ENCODE data around the gene LRRC74A. TPM values are rescaled to one million over a fixed set of nuclear protein-coding genes. Genes with fewer than 3 reads are reported as not detected.

Gene LRRC74A
- total RNA-seq, 1 experiment from 2014 or later: not detected

GRCh38 chr14:76868454-76869170 is 42.4 kb downstream of the LRRC74A start:
- peaks cover 55% of the 10 kb centered on the region for H3K27me3 Mint-ChIP-seq (ENCODE audit: unreplicated experiment)
- H3K4me1 Mint-ChIP-seq (ENCODE audit: low read depth, unreplicated experiment): peaks cover 10% of the 10 kb centered on the region
- H3K9me3 Mint-ChIP-seq (ENCODE audit: low read depth, unreplicated experiment): no peaks in the 10 kb centered on the region
- no peak for DNase-seq
- no peaks in the 10 kb centered on the region for H3K36me3 Mint-ChIP-seq (ENCODE audit: insufficient read depth, unreplicated experiment)
- CTCF ChIA-PET: interaction anchor here (0.9 kb wide), 1 partner anchor 200 kb away, joined by 3 read pairs; no protein-coding TSS in a partner anchor
- no peak for TF ChIP-seq CTCF (IDR thresholded peaks at IDR 0.05; ENCODE audit: unreplicated experiment)
- no peak overlapping the region for H3K27ac Mint-ChIP-seq (ENCODE audit: unreplicated experiment)
- no peak overlapping the region for H3K4me3 Mint-ChIP-seq (ENCODE audit: low read depth, unreplicated experiment)
- BruUV-seq (replicated peaks): no TSS peak
- intact Hi-C loops (cut with micrococcal nuclease; ENCODE audit: unreplicated experiment): loop anchor here (10.0 kb wide), 1 partner anchor 154 kb away; no protein-coding TSS in a partner anchor

- BruUV-seq (replicated peaks): no TSS peak
- peak; percentile 24 for TF ChIP-seq CTCF (IDR thresholded peaks at IDR 0.05; ENCODE audit: unreplicated experiment)
- H3K9me3 Mint-ChIP-seq (ENCODE audit: low read depth, unreplicated experiment): no peaks in the 10 kb centered on the region
- no peaks in the 10 kb centered on the region for H3K36me3 Mint-ChIP-seq (ENCODE audit: insufficient read depth, unreplicated experiment)
- CTCF ChIA-PET: interaction anchor here (0.5 to 0.6 kb wide), 3 partner anchors 44 to 343 kb away, joined by 3 to 4 read pairs (median 3); no protein-coding TSS in a partner anchor
- H3K4me3 Mint-ChIP-seq (ENCODE audit: low read depth, unreplicated experiment): no peak overlapping the region
- peak; percentile 46 for DNase-seq
- intact Hi-C loops (cut with micrococcal nuclease; ENCODE audit: unreplicated experiment): loop anchor here (5.0 kb wide), 1 partner anchor 447 kb away; no protein-coding TSS in a partner anchor
- no peak overlapping the region for H3K27ac Mint-ChIP-seq (ENCODE audit: unreplicated experiment)
- H3K27me3 Mint-ChIP-seq (ENCODE audit: unreplicated experiment): peaks cover 54% of the 10 kb centered on the region
- no peaks in the 10 kb centered on the region for H3K4me1 Mint-ChIP-seq (ENCODE audit: low read depth, unreplicated experiment)
Observed at GRCh38 chr14:76870166-76870565, 44.0 kb downstream of the LRRC74A start.

GRCh38 chr14:76872796-76873432 is 46.7 kb downstream of the LRRC74A start:
- CTCF ChIA-PET: interaction anchor here (0.8 to 2.1 kb wide), 8 partner anchors 9 to 279 kb away, joined by 3 to 31 read pairs (median 4); no protein-coding TSS in a partner anchor
- BruUV-seq (replicated peaks): no TSS peak
- Mint-ChIP-seq H3K36me3 (ENCODE audit: insufficient read depth, unreplicated experiment) (no peaks in the 10 kb centered on the region), H3K27ac (ENCODE audit: unreplicated experiment) (no peak overlapping the region), H3K27me3 (ENCODE audit: unreplicated experiment) (peaks cover 50% of the 10 kb centered on the region), H3K4me1 (ENCODE audit: low read depth, unreplicated experiment) (no peaks in the 10 kb centered on the region), H3K9me3 (ENCODE audit: low read depth, unreplicated experiment) (no peaks in the 10 kb centered on the region), H3K4me3 (ENCODE audit: low read depth, unreplicated experiment) (no peak overlapping the region)
- peak; percentile 67 for DNase-seq
- peak; percentile 80 for TF ChIP-seq CTCF (IDR thresholded peaks at IDR 0.05; ENCODE audit: unreplicated experiment)
- intact Hi-C loops (cut with micrococcal nuclease; ENCODE audit: unreplicated experiment): loop anchor here (5.0 kb wide), 1 partner anchor 444 kb away; no protein-coding TSS in a partner anchor

GRCh38 chr14:76874734-76875133 is 48.5 kb downstream of the LRRC74A start:
- no peaks in the 10 kb centered on the region for H3K9me3 Mint-ChIP-seq (ENCODE audit: low read depth, unreplicated experiment)
- intact Hi-C loops (cut with micrococcal nuclease; ENCODE audit: unreplicated experiment): loop anchor here (5.0 kb wide), 1 partner anchor 443 kb away; no protein-coding TSS in a partner anchor
- no peak for TF ChIP-seq CTCF (IDR thresholded peaks at IDR 0.05; ENCODE audit: unreplicated experiment)
- DNase-seq: no peak
- no peaks in the 10 kb centered on the region for H3K36me3 Mint-ChIP-seq (ENCODE audit: insufficient read depth, unreplicated experiment)
- no peak overlapping the region for H3K27ac Mint-ChIP-seq (ENCODE audit: unreplicated experiment)
- BruUV-seq (replicated peaks): no TSS peak
- peaks cover 37% of the 10 kb centered on the region for H3K27me3 Mint-ChIP-seq (ENCODE audit: unreplicated experiment)
- no peaks in the 10 kb centered on the region for H3K4me1 Mint-ChIP-seq (ENCODE audit: low read depth, unreplicated experiment)
- CTCF ChIA-PET: interaction anchor here (0.9 to 1.6 kb wide), 3 partner anchors 196 to 277 kb away, joined by 3 to 5 read pairs (median 4); no protein-coding TSS in a partner anchor
- no peak overlapping the region for H3K4me3 Mint-ChIP-seq (ENCODE audit: low read depth, unreplicated experiment)

Data from Calu3 (cell line).